HL-60 (cell line): Measurements from ENCODE around the gene LRGUK.

Experiments
- DNase-seq, 2 experiments: peaks; one replicate each; pipeline ENCODE4 v3.0.0-alpha.2; 2010 to 2020; ENCODE audit warnings: low read depth in 1 of 2, low spot score in 1 of 2
- H3K27ac ChIP-seq: fragments of 250-450 bp; sonication (Bioruptor Pico); replicated peaks from 2 replicates; pipeline ENCODE4 v1.5.1; 2020; ENCODE audit warnings: mild to moderate bottlenecking, moderate library complexity
- H3K27me3 ChIP-seq: fragments of 250-450 bp; sonication (Bioruptor Pico); 2 replicates; pipeline ENCODE4 v1.5.1; 2021; ENCODE audit warnings: mild to moderate bottlenecking, moderate library complexity; ENCODE audit not compliant: insufficient read depth, poor library complexity, severe bottlenecking
- H3K4me3 ChIP-seq: replicated peaks from 2 replicates; pipeline ENCODE4 v1.5.1; 2011; ENCODE audit warnings: mild to moderate bottlenecking, control low read depth, low read length; ENCODE audit not compliant: insufficient read depth
- CTCF ChIP-seq: IDR thresholded peaks from one replicate; pipeline ENCODE4 v1.5.1; 2011; ENCODE audit warnings: low read length, control low read depth, inconsistent platforms; ENCODE audit not compliant: insufficient read depth
- GABPA ChIP-seq: IDR thresholded peaks from 2 replicates; pipeline ENCODE4 v1.6.1; 2012; ENCODE audit warnings: low read depth
- POLR2AphosphoS5 ChIP-seq: IDR thresholded peaks from 2 replicates; pipeline ENCODE4 v1.6.1; 2012; ENCODE audit warnings: low read depth
- REST ChIP-seq: IDR thresholded peaks from 2 replicates; pipeline ENCODE4 v1.6.1; 2012; ENCODE audit warnings: low read depth; ENCODE audit not compliant: insufficient replicate concordance
- SPI1 ChIP-seq: IDR thresholded peaks from 2 replicates; pipeline ENCODE4 v1.6.1; 2012; ENCODE audit warnings: low read depth, mild to moderate bottlenecking, borderline replicate concordance

Gene LRGUK

GRCh38 chr7:134188311-134188710 lies 61.2 kb downstream of the LRGUK start:
- H3K27ac ChIP-seq, result no peak overlapping the region
- no peak for TF ChIP-seq REST
- no peak for TF ChIP-seq SPI1
- TF ChIP-seq POLR2AphosphoS5, result no peak
- TF ChIP-seq CTCF, result no peak
- TF ChIP-seq GABPA, result no peak
- no peak for DNase-seq
- peaks cover 8% of the 10 kb centered on the region for H3K27me3 ChIP-seq
- no peak overlapping the region for H3K4me3 ChIP-seq

GRCh38 chr7:134189559-134189958 lies 62.4 kb downstream of the LRGUK start:
- Histone ChIP-seq H3K27ac (no peak overlapping the region), H3K27me3 (peaks cover 8% of the 10 kb centered on the region), H3K4me3 (no peak overlapping the region)
- no peak for DNase-seq
- TF ChIP-seq REST (no peak), POLR2AphosphoS5 (no peak), SPI1 (no peak), CTCF (no peak), GABPA (no peak)

GRCh38 chr7:134191876-134192275 lies 64.7 kb downstream of the LRGUK start:
- Histone ChIP-seq H3K27me3 (peaks cover 10% of the 10 kb centered on the region), H3K4me3 (no peak overlapping the region), H3K27ac (no peak overlapping the region)
- no peak for DNase-seq
- TF ChIP-seq POLR2AphosphoS5, result no peak
- TF ChIP-seq SPI1, result no peak
- no peak for TF ChIP-seq CTCF
- TF ChIP-seq GABPA, result no peak
- no peak for TF ChIP-seq REST
